Measurements from ENCODE around the gene PDZRN4.

The PDZRN4 gene

GRCh38 chr12:41339784-41340183 is 151.7 kb downstream of the PDZRN4 start:
- H3K27ac Mint-ChIP-seq, result no peak overlapping the region
- H3K9me3 Mint-ChIP-seq (ENCODE audit: low read depth), result peaks cover 7% of the 10 kb centered on the region
- peaks cover 3% of the 10 kb centered on the region for H3K27me3 Mint-ChIP-seq
- no peaks in the 10 kb centered on the region for H3K36me3 Mint-ChIP-seq
- H3K4me1 Mint-ChIP-seq (ENCODE audit: low read depth), result no peaks in the 10 kb centered on the region
- H3K4me3 Mint-ChIP-seq, result no peak overlapping the region

- Mint-ChIP-seq H3K4me3 (no peak overlapping the region), H3K9me3 (ENCODE audit: low read depth) (peaks cover 7% of the 10 kb centered on the region), H3K4me1 (ENCODE audit: low read depth) (no peaks in the 10 kb centered on the region), H3K27me3 (no peaks in the 10 kb centered on the region), H3K36me3 (no peaks in the 10 kb centered on the region), H3K27ac (no peak overlapping the region)
Measured at GRCh38 chr12:41344776-41345470, 156.8 kb downstream of the PDZRN4 start.

- Mint-ChIP-seq H3K36me3 (no peaks in the 10 kb centered on the region), H3K27ac (no peak overlapping the region), H3K4me1 (ENCODE audit: low read depth) (no peaks in the 10 kb centered on the region)
Measured at GRCh38 chr12:41348198-41348597, 160.1 kb downstream of the PDZRN4 start.

GRCh38 chr12:41356181-41356580 is 168.1 kb downstream of the PDZRN4 start:
- H3K4me1 Mint-ChIP-seq (ENCODE audit: low read depth), result no peaks in the 10 kb centered on the region
- H3K27ac Mint-ChIP-seq, result no peak overlapping the region
- H3K27me3 Mint-ChIP-seq, result no peaks in the 10 kb centered on the region
- peaks cover 3% of the 10 kb centered on the region for H3K9me3 Mint-ChIP-seq (ENCODE audit: low read depth)
- no peaks in the 10 kb centered on the region for H3K36me3 Mint-ChIP-seq
- no peak overlapping the region for H3K4me3 Mint-ChIP-seq

More at GRCh38 chr12:41348198-41348597, 160.1 kb downstream of the PDZRN4 start:
- Mint-ChIP-seq H3K27me3 (no peaks in the 10 kb centered on the region), H3K4me3 (no peak overlapping the region), H3K9me3 (ENCODE audit: low read depth) (peaks cover 3% of the 10 kb centered on the region)

GRCh38 chr12:41361738-41362137 is 173.6 kb downstream of the PDZRN4 start:
- Mint-ChIP-seq H3K27ac (no peak overlapping the region), H3K9me3 (ENCODE audit: low read depth) (no peaks in the 10 kb centered on the region), H3K4me1 (ENCODE audit: low read depth) (no peaks in the 10 kb centered on the region), H3K27me3 (no peaks in the 10 kb centered on the region), H3K36me3 (no peaks in the 10 kb centered on the region), H3K4me3 (no peak overlapping the region)

- Mint-ChIP-seq H3K27me3 (no peaks in the 10 kb centered on the region), H3K27ac (no peak overlapping the region), H3K36me3 (no peaks in the 10 kb centered on the region), H3K9me3 (ENCODE audit: low read depth) (no peaks in the 10 kb centered on the region), H3K4me3 (no peak overlapping the region), H3K4me1 (ENCODE audit: low read depth) (no peaks in the 10 kb centered on the region)
Measured at GRCh38 chr12:41362510-41362909, 174.4 kb downstream of the PDZRN4 start.

- H3K4me3 Mint-ChIP-seq, result no peak overlapping the region
- H3K9me3 Mint-ChIP-seq (ENCODE audit: low read depth), result no peaks in the 10 kb centered on the region
- no peaks in the 10 kb centered on the region for H3K36me3 Mint-ChIP-seq
- no peaks in the 10 kb centered on the region for H3K4me1 Mint-ChIP-seq (ENCODE audit: low read depth)
- no peaks in the 10 kb centered on the region for H3K27me3 Mint-ChIP-seq
- H3K27ac Mint-ChIP-seq, result no peak overlapping the region
Measured at GRCh38 chr12:41362931-41363330, 174.8 kb downstream of the PDZRN4 start.

- Mint-ChIP-seq H3K27me3 (no peaks in the 10 kb centered on the region), H3K4me3 (no peak overlapping the region), H3K9me3 (ENCODE audit: low read depth) (no peaks in the 10 kb centered on the region), H3K36me3 (no peaks in the 10 kb centered on the region), H3K27ac (no peak overlapping the region), H3K4me1 (ENCODE audit: low read depth) (no peaks in the 10 kb centered on the region)
Measured at GRCh38 chr12:41364211-41364610, 176.1 kb downstream of the PDZRN4 start.

- Mint-ChIP-seq H3K4me3 (no peak overlapping the region), H3K4me1 (ENCODE audit: low read depth) (no peaks in the 10 kb centered on the region), H3K9me3 (ENCODE audit: low read depth) (no peaks in the 10 kb centered on the region), H3K27ac (no peak overlapping the region), H3K36me3 (no peaks in the 10 kb centered on the region), H3K27me3 (no peaks in the 10 kb centered on the region)
Measured at GRCh38 chr12:41365653-41366171, 177.6 kb downstream of the PDZRN4 start.

GRCh38 chr12:41367726-41368405 is 179.7 kb downstream of the PDZRN4 start:
- H3K27me3 Mint-ChIP-seq, result no peaks in the 10 kb centered on the region
- H3K4me3 Mint-ChIP-seq, result no peak overlapping the region
- no peaks in the 10 kb centered on the region for H3K4me1 Mint-ChIP-seq (ENCODE audit: low read depth)
- H3K36me3 Mint-ChIP-seq, result no peaks in the 10 kb centered on the region
- H3K9me3 Mint-ChIP-seq (ENCODE audit: low read depth), result no peaks in the 10 kb centered on the region
- no peak overlapping the region for H3K27ac Mint-ChIP-seq

- Mint-ChIP-seq H3K27ac (no peak overlapping the region), H3K27me3 (peaks cover 1% of the 10 kb centered on the region), H3K9me3 (ENCODE audit: low read depth) (peaks cover 3% of the 10 kb centered on the region), H3K4me3 (no peak overlapping the region), H3K36me3 (no peaks in the 10 kb centered on the region), H3K4me1 (ENCODE audit: low read depth) (no peaks in the 10 kb centered on the region)
Measured at GRCh38 chr12:41380878-41381277, 192.8 kb downstream of the PDZRN4 start.

GRCh38 chr12:41402801-41403200 is 214.7 kb downstream of the PDZRN4 start:
- Mint-ChIP-seq H3K36me3 (no peaks in the 10 kb centered on the region), H3K9me3 (ENCODE audit: low read depth) (no peaks in the 10 kb centered on the region), H3K27ac (no peak overlapping the region), H3K4me1 (ENCODE audit: low read depth) (no peaks in the 10 kb centered on the region), H3K4me3 (no peak overlapping the region), H3K27me3 (no peaks in the 10 kb centered on the region)

GRCh38 chr12:41407232-41407799 is 219.2 kb downstream of the PDZRN4 start:
- Mint-ChIP-seq H3K9me3 (ENCODE audit: low read depth) (no peaks in the 10 kb centered on the region), H3K27ac (no peak overlapping the region), H3K36me3 (no peaks in the 10 kb centered on the region), H3K4me1 (ENCODE audit: low read depth) (no peaks in the 10 kb centered on the region), H3K4me3 (no peak overlapping the region), H3K27me3 (no peaks in the 10 kb centered on the region)

- H3K27me3 Mint-ChIP-seq, result no peaks in the 10 kb centered on the region
- no peaks in the 10 kb centered on the region for H3K9me3 Mint-ChIP-seq (ENCODE audit: low read depth)
- H3K4me1 Mint-ChIP-seq (ENCODE audit: low read depth), result no peaks in the 10 kb centered on the region
- H3K27ac Mint-ChIP-seq, result no peak overlapping the region
- no peak overlapping the region for H3K4me3 Mint-ChIP-seq
- no peaks in the 10 kb centered on the region for H3K36me3 Mint-ChIP-seq
Measured at GRCh38 chr12:41409628-41410027, 221.5 kb downstream of the PDZRN4 start.

GRCh38 chr12:41418586-41418985 is 230.5 kb downstream of the PDZRN4 start:
- Mint-ChIP-seq H3K27me3 (peaks cover 2% of the 10 kb centered on the region), H3K4me3 (no peak overlapping the region), H3K4me1 (ENCODE audit: low read depth) (no peaks in the 10 kb centered on the region), H3K36me3 (no peaks in the 10 kb centered on the region), H3K27ac (no peak overlapping the region), H3K9me3 (ENCODE audit: low read depth) (no peaks in the 10 kb centered on the region)
